Fibroblast of skin of right biceps (primary cell): ENCODE data around the gene TPRG1.

ENCODE experiments used
- DNase-seq: peaks from one replicate; pipeline ENCODE4 v3.0.0-alpha.2; 2013

TPRG1 gene, protein sequence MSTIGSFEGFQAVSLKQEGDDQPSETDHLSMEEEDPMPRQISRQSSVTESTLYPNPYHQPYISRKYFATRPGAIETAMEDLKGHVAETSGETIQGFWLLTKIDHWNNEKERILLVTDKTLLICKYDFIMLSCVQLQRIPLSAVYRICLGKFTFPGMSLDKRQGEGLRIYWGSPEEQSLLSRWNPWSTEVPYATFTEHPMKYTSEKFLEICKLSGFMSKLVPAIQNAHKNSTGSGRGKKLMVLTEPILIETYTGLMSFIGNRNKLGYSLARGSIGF

GRCh38 chr3:189171707-189172106, at the start of gene TPRG1:
Gene TPRG1 (plus strand): TSS chr3:189171971. CDS start chr3:189207385, 35,414 bp downstream.
- no peak for DNase-seq

GRCh38 chr3:189122110-189122509, 49.7 kb upstream of the TPRG1 start:
- DNase-seq = no peak

DNA sequence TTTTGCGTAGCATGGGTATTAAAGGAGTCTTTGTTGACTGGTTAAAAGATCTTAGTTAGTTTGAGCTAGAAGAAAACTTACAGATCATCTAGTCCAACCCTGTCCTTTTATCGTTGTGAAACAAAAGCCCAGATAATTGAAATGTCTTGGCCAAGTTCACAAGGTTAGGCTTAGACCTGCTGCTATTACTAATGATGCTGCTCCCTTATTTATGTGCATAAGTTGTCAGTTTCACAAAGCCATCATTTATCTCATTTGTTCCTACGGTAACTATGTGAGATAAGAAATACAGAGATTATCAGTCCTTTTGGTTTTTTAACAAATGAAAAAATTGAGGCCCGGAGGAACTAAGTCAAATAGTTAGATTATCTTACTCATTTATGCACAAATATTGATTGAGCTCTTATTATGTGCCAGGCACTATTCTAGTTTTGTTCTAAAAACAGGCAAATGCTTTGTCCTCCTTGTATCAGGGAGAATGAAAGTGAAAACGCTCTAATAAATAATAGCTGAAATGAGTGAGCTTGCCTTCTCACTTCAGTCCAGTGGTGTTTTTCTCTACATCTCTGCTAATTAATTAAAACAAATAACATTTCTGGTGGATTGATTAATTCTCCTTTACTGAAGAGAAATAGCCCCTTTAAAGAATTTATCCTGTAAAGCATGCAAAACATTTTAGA, 49.1 kb upstream of the TPRG1 start:
- DNase-seq = no peak

GRCh38 chr3:189123595-189124387, 48.0 kb upstream of the TPRG1 start:
- DNase-seq = no peak

GRCh38 chr3:189132231-189132671, 39.5 kb upstream of the TPRG1 start:
- DNase-seq = peak; percentile 83

DNA sequence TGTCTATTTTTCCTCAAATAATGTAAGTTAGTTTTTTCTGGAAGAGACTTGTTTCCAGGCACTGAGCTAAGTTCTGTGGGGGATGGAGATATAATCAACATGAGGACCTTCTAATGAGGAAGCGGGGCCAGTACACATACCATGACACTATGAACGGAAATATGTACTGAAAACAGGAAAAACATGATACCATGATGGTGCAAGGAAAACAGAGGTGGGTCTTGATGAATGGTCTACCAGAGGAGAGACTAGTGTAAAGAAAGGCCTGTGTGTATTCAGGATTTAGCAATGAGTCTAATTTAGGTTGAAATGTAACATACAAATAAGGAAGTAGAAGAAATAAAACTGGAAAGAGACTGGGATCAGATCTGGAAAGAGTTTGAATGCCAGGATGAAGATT, 38.9 kb upstream of the TPRG1 start:
- no peak for DNase-seq

DNA sequence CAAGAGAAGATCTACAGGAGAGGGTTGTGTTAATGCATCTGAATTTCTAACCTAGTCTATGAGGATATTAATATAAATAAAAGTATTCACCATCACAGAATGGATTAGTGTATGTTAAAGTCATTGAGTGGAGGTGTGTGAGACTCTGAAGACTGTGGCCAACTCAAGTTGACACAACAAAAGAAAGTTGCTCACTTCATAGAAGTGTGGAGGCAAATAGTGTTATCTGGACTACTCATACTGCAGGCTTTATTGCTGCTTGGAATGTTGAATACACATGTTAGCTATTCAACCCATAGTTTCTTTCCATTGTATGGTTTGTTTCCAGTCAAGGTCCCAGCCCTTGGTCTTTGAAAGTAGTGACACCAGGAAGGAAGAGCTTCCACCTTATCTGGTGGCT, 38.0 kb upstream of the TPRG1 start:
- no peak for DNase-seq

- no peak for DNase-seq
Measured at GRCh38 chr3:189137416-189137815, 34.4 kb upstream of the TPRG1 start.

DNA sequence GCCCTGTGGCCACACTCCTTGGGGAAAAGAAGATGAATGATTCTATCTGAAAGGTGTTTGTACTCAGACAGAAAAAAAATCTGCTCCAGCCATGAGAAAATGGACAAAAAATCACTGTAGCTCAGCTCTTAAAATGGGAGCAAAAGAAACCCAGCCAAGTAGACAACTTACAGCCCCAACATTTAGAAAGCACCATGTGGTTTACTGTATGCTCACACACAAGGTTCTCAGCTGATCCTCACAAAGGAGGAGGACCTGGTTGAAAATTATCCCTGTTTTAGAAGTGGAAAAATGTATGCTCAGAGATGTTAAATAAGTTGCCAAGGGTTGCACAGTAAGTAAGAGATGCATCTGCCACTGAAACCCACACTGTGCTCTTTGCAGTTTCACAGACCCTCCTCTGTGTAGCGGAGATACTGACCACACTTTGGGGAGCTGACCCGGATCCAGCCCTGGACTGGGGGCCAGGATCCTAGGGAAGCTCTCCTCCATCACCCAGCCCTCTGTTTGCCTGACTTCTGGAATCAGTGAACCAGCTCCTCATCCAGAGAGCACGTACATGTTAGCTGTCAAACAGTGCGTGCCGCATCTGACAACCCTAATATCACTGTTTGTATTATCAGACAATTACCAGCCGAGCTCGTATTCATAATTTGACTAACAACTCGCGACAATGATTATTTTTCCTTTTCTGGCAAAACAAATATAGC, 32.7 kb upstream of the TPRG1 start:
- DNase-seq = no peak

- no peak for DNase-seq
Measured at GRCh38 chr3:189139611-189139940, 32.2 kb upstream of the TPRG1 start.

- DNase-seq = no peak
Measured at GRCh38 chr3:189142527-189142926, 29.2 kb upstream of the TPRG1 start.

- DNase-seq = peak; percentile 49
Measured at GRCh38 chr3:189143321-189143720, 28.4 kb upstream of the TPRG1 start.

GRCh38 chr3:189143771-189144170, 28.0 kb upstream of the TPRG1 start:
- no peak for DNase-seq

DNA sequence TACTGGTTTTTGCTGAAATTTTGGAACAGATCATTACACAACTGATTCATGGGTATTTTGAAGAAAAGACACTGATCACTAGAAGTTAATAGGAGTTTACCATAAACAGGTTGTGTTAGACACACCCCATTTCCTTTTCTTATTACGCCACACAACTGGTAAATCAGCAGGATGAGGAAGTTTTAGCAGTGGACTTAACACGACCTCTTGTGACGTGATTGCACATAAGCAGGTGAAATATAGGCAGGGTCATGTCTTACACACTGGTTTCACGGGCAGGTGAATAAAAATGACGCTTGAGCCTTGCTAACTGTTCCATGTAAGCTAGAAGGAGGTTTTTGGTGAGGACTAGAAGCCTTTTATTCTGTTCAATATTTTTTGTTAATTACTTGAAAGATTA, 27.1 kb upstream of the TPRG1 start:
- peak; percentile 22 for DNase-seq

DNA sequence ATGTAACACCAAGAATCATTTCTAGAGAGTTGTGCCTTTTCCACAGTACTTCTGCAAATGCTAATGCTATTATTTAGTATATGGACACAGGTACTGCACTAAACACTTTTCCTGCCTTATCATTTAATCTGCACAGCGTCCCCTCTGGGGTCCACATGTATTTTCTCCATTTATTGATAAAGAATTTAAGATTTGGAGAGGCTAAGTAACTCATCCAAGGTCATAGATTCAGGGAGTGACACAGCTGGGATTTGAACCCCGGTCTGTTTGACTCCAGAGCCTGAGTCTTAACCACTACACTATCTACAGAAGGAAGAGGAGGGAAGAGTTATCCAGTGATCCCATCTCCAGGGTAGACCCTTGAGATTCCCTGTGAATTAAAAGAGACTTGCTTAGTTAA, 24.9 kb upstream of the TPRG1 start:
- DNase-seq = peak; percentile 18

DNA sequence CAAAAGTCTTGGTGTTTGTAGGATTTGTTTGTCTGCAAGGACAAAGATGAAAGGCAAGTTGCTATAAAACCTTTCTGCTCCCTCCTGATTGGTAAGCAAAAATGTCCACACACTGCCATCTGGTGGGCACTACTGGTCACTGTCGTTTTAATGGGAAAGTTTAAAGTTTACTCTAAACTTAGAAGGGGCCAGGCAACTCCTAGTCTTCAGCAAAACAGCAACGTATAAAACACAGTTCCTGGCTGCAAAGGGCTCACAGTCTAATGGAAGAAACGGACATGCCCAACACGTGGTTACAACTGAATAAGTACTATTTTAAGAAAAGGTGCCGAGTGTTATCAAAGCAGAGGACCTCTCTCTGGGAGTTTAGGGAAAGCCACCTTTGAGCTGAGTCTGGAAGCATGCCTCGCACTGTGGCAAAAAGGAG, 23.7 kb upstream of the TPRG1 start:
- DNase-seq = peak; percentile 51

DNA sequence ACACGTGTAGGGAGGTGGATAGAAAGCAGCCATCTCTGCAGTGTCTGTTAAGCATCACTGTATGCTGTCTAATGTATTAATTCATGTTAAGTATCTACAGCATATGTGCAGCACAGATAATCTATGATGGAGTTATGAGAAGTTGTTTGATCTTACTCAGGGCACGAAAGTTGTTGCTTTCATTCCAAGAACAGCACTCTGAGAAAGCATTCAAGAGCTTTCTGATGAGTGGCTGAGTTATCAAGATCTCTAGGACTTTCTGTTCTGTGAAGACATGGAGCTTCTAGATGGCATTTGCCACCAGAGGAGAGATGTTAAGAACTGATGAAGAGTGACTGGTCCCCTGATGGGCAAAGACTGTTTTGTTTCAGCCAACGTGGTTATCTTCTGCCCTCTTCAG, 22.6 kb upstream of the TPRG1 start:
- no peak for DNase-seq

GRCh38 chr3:189157232-189158007, 14.4 kb upstream of the TPRG1 start:
- no peak for DNase-seq

DNA sequence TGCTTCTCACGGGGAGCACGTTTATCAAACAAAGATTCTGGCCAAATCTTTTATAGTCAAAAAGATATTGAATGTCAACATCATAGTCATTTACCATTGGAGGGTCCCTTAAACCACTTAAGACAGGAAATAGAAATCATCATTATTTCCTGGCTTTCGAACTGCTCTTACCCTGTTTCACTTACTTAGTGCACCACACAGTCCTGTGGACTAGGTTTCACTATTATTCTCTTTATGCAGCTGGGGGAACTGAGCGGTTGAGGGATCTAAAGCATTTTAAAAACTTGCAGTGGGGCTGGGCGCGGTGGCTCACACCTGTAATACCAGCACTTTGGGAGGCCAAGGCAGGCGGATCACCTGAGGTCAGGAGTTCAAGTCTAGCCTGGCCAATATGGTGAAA, 13.7 kb upstream of the TPRG1 start:
- DNase-seq = no peak

- no peak for DNase-seq
Measured at GRCh38 chr3:189160519-189161309, 11.1 kb upstream of the TPRG1 start.

GRCh38 chr3:189165092-189165612, 6.6 kb upstream of the TPRG1 start:
- DNase-seq = no peak
